GM18951 (cell line): ENCODE measurements around the gene TUG1.

ENCODE experiments used
- POLR2A ChIP-seq: IDR thresholded peaks from 4 replicates; pipeline ENCODE4 v1.6.1; 2011; ENCODE audit warnings: mild to moderate bottlenecking; ENCODE audit not compliant: insufficient read length, insufficient read depth; ENCODE audit errors: extremely low read depth
- in situ Hi-C: fragments of 300-500 bp; cut with MboI; formaldehyde crosslinking; loops from one replicate; pipeline ENCODE4 v1.12.0; 2022; ENCODE audit warnings: low sequenced_read_pairs, mixed read lengths, inconsistent platforms; ENCODE audit not compliant: unreplicated experiment

TUG1 gene

DNA sequence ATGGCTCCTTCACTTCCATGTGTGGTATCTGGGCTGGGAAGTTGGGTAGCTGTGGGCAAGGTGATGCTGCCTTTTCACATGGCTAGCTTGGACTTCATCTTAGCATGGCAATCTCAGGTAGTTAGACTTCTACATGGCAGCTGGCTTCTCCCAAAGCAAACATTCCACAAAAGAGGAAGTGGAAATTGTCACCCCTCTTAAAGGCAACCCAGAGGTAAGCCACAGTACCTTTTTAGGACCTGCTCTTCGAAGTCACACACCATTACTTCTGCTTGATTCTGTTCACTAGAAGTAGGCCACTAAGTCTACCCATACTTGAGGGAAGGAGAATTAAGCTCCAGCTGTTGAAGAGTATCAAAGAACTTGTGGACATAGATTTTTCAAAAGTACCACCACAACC, 25.9 kb downstream of the TUG1 start:
- in situ Hi-C loops: no loop called here
- no peak for TF ChIP-seq POLR2A

DNA sequence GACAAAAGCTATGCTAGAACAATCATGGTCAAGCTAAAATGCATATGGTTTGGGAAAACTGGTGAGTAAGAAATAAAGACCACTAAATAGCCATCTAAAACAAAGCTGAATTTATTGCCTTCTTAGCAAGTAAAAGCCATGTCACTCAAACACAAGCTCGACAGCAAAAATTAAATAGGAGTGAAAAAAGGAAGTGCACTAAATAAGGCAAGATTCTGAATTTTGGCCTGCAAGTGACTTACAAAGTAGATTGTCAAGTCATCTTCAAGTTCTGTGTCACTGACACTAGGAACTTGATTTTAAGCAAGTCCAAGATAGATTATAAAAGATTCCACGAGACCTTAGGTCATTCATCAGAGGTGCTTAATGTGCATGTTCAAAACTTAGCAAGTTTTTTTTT, 27.4 kb downstream of the TUG1 start:
- TF ChIP-seq POLR2A: no peak
- in situ Hi-C loops: no loop called here

GRCh38 chr22:30998329-30998728, 29.3 kb downstream of the TUG1 start:
- in situ Hi-C loops: no loop called here
- no peak for TF ChIP-seq POLR2A

DNA sequence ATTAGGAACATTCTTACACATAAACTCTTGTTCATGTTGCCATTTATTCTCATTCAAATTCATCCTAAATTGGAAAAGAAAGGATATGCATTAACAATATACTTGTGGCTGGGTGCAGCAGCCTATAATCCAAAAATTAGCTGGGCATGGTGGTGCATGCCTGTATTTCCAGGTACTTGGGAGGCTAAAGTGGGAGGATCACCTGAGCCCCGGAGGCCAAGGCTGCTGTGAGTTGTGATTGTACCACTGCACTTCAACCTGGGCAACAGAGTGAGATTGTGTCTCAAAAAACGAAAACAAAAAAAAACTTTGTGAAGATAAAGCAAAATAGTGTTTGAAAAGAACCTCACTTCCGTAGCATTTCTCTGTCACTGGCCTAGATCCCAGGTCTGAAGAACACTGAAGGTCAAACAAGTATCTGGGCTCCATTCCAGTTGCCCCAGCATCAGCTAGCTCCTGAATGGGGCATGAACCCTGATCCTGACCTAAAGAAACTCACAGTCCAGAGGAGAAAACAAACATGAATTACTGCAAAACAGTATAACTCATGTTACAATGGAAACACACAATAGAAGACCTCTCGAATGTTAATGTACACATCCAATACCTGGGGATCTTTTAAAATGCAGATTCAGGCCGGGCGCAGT, 32.2 kb downstream of the TUG1 start:
- no peak for TF ChIP-seq POLR2A
- in situ Hi-C loops: no loop called here

- no peak for TF ChIP-seq POLR2A
- in situ Hi-C loops: no loop called here
Observed at GRCh38 chr22:31005535-31005934, 36.5 kb downstream of the TUG1 start.

- in situ Hi-C loops: no loop called here
Observed at GRCh38 chr22:31019191-31019930, 50.3 kb downstream of the TUG1 start.

DNA sequence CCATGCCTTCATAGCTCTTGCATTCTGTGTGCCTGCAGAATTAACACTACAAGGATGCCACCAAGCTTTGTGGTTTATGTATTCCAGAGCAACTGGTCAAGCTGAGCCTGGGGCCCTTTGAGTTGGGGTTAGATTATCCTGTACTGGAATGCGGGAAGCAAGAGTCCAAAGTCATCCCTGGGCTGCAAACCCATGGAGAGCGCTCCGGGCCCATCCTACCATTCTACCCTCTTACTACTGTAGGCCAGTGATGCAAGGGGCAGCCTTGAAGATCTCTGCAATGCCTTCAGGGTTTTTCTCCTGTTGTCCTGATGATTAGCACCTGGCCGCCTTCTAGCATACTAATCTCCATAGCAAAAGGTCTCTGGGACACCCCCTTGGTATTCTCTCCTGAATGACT, 51.3 kb downstream of the TUG1 start:
- in situ Hi-C loops: no loop called here
- TF ChIP-seq POLR2A: no peak

More at GRCh38 chr22:31019191-31019930, 50.3 kb downstream of the TUG1 start:
- TF ChIP-seq POLR2A: no peak

DNA sequence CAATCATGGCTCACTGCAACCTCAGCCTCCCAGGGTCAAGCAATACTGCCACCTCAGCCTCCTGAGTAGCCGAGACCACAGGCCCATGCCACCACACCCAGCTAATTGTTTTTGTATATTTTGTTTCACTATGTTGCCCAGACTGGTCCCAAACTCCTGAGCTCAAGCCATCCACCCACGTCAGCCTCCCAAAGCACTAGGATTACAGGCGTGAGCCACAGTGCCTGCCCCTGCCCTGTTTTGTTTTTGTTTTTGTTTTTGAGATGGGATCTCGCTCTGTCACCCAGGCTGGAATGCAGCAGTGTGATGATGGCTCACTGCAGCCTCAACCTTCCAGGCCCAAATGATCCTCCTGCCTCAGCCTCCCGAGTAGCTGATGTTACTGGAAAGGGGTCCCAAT, 53.5 kb downstream of the TUG1 start:
- in situ Hi-C loops: no loop called here
- no peak for TF ChIP-seq POLR2A
